Measurements from ENCODE around the gene MAD1L1. TPM values are rescaled to one million over a fixed set of nuclear protein-coding genes. Genes with fewer than 3 reads are reported as not detected.
A peak's percentile ranks its signal among the peaks of the same experiment; 100 is the strongest.

Gene MAD1L1
- polyA plus RNA-seq, 1 experiment = 32.0 TPM

GRCh38 chr7:2022021-2022409 lies 210.7 kb downstream of the MAD1L1 start:
- Histone ChIP-seq H3K27me3 (ENCODE audit: control insufficient read depth, insufficient read depth, low read length) (no peaks in the 10 kb centered on the region), H3K36me3 (ENCODE audit: control insufficient read depth, insufficient read depth, low read length) (no peaks in the 10 kb centered on the region), H3K4me3 (ENCODE audit: low read depth, low read length) (no peak overlapping the region)
- DNase-seq (ENCODE audit: low read depth) = no peak
- CTCF ChIA-PET = no interaction called here
- TF ChIP-seq CTCF (IDR thresholded peaks at IDR 0.05; ENCODE audit: insufficient read depth, low read depth, low read length) = no peak
- POLR2A ChIA-PET = no interaction called here

GRCh38 chr7:2019711-2020511 lies 212.8 kb downstream of the MAD1L1 start:
- no peak for TF ChIP-seq CTCF (IDR thresholded peaks at IDR 0.05; ENCODE audit: insufficient read depth, low read depth, low read length)
- Histone ChIP-seq H3K27me3 (ENCODE audit: control insufficient read depth, insufficient read depth, low read length) (no peaks in the 10 kb centered on the region), H3K36me3 (ENCODE audit: control insufficient read depth, insufficient read depth, low read length) (no peaks in the 10 kb centered on the region), H3K4me3 (ENCODE audit: low read depth, low read length) (no peak overlapping the region)
- ChIA-PET CTCF (no interaction called here), POLR2A (no interaction called here)
- DNase-seq (ENCODE audit: low read depth) = peak; percentile 88

GRCh38 chr7:2019461-2019710 lies 213.4 kb downstream of the MAD1L1 start:
- no peak for TF ChIP-seq CTCF (IDR thresholded peaks at IDR 0.05; ENCODE audit: insufficient read depth, low read depth, low read length)
- ChIA-PET POLR2A (no interaction called here), CTCF (no interaction called here)
- no peaks in the 10 kb centered on the region for H3K27me3 ChIP-seq (ENCODE audit: control insufficient read depth, insufficient read depth, low read length)
- no peaks in the 10 kb centered on the region for H3K36me3 ChIP-seq (ENCODE audit: control insufficient read depth, insufficient read depth, low read length)
- 0 out of 2 replicates have a peak overlapping the region, but pooled peaks have one; percentile 18 for H3K4me3 ChIP-seq (ENCODE audit: low read depth, low read length)
- peak; percentile 1 for DNase-seq (ENCODE audit: low read depth)

GRCh38 chr7:2018569-2019460 lies 213.9 kb downstream of the MAD1L1 start:
- Histone ChIP-seq H3K36me3 (ENCODE audit: control insufficient read depth, insufficient read depth, low read length) (no peaks in the 10 kb centered on the region), H3K4me3 (ENCODE audit: low read depth, low read length) (peak overlapping the region; percentile 18; the same call in 1 of the 2 replicates), H3K27me3 (ENCODE audit: control insufficient read depth, insufficient read depth, low read length) (no peaks in the 10 kb centered on the region)
- TF ChIP-seq CTCF (IDR thresholded peaks at IDR 0.05; ENCODE audit: insufficient read depth, low read depth, low read length) = no peak
- POLR2A ChIA-PET = no interaction called here
- DNase-seq (ENCODE audit: low read depth) = peak; percentile 70
- CTCF ChIA-PET = no interaction called here

GRCh38 chr7:2017914-2018568 lies 214.7 kb downstream of the MAD1L1 start:
- ChIA-PET POLR2A (no interaction called here), CTCF (no interaction called here)
- no peak for TF ChIP-seq CTCF (IDR thresholded peaks at IDR 0.05; ENCODE audit: insufficient read depth, low read depth, low read length)

More at GRCh38 chr7:2017914-2018568, 214.7 kb downstream of the MAD1L1 start:
- DNase-seq (ENCODE audit: low read depth) = no peak
- H3K36me3 ChIP-seq (ENCODE audit: control insufficient read depth, insufficient read depth, low read length) = no peaks in the 10 kb centered on the region; the same call in none of the 2 replicates
- no peaks in the 10 kb centered on the region for H3K27me3 ChIP-seq (ENCODE audit: control insufficient read depth, insufficient read depth, low read length)
- H3K4me3 ChIP-seq (ENCODE audit: low read depth, low read length) = no peak overlapping the region
